HEK293T (cell line): Measurements from ENCODE around the gene ATP13A2.

Source experiments
- CTCF ChIA-PET: fragments of 350-600 bp; formaldehyde crosslinking; extraction: SDS; loops from one replicate; lab custom pipeline; 2021; ENCODE audit warnings: antibody characterized with exemption, inconsistent platforms; lab: Yijun Ruan, JAX
- POLR2A ChIA-PET: fragments of 350-600 bp; formaldehyde crosslinking; extraction: SDS; loops from one replicate; lab custom pipeline; 2020; ENCODE audit warnings: antibody characterized with exemption, inconsistent platforms; lab: Yijun Ruan, JAX
- DNase-seq: peaks from one replicate; pipeline ENCODE4 v3.0.0; 2012; ENCODE audit warnings: mixed read lengths; ENCODE audit errors: extremely low spot score
- ARNT ChIP-seq: fragments of 450-650 bp; IDR thresholded peaks from 2 replicates; pipeline ENCODE4 v1.6.1; 2017; ENCODE audit warnings: mild to moderate bottlenecking
- BHLHE40 ChIP-seq: fragments of 450-650 bp; IDR thresholded peaks from 2 replicates; pipeline ENCODE4 v1.6.1; 2016; ENCODE audit warnings: mild to moderate bottlenecking, moderate library complexity, borderline replicate concordance
- CTBP1 ChIP-seq: fragments of 450-650 bp; IDR thresholded peaks from 2 replicates; pipeline ENCODE4 v1.6.1; 2016; ENCODE audit warnings: borderline replicate concordance
- ELF4 ChIP-seq: fragments of 450-650 bp; IDR thresholded peaks from 2 replicates; pipeline ENCODE4 v1.6.1; 2017; ENCODE audit warnings: antibody characterized with exemption
- FOXA1 ChIP-seq: fragments of 450-650 bp; IDR thresholded peaks from 2 replicates; pipeline ENCODE4 v1.6.1; 2016; ENCODE audit warnings: mild to moderate bottlenecking
- FOXK2 ChIP-seq: fragments of 450-650 bp; IDR thresholded peaks from 2 replicates; pipeline ENCODE4 v1.6.1; 2016; ENCODE audit warnings: mild to moderate bottlenecking
- FOXM1 ChIP-seq: fragments of 450-650 bp; IDR thresholded peaks from 2 replicates; pipeline ENCODE4 v1.6.1; 2017; ENCODE audit warnings: mild to moderate bottlenecking, borderline replicate concordance
- HDGF ChIP-seq: fragments of 450-650 bp; IDR thresholded peaks from 2 replicates; pipeline ENCODE4 v1.6.1; 2017; ENCODE audit warnings: antibody characterized with exemption, borderline replicate concordance
- L3MBTL2 ChIP-seq: fragments of 450-650 bp; conservative IDR thresholded peaks from 2 replicates; pipeline ENCODE4 v1.6.1; 2016; ENCODE audit warnings: mild to moderate bottlenecking
- LEF1 ChIP-seq: fragments of 450-650 bp; IDR thresholded peaks from 2 replicates; pipeline ENCODE4 v1.6.1; 2017; ENCODE audit warnings: mild to moderate bottlenecking, borderline replicate concordance
- NFRKB ChIP-seq: fragments of 450-650 bp; IDR thresholded peaks from 2 replicates; pipeline ENCODE4 v1.6.1; 2016; ENCODE audit warnings: mild to moderate bottlenecking, moderate library complexity
- PKNOX1 ChIP-seq: fragments of 450-650 bp; IDR thresholded peaks from 2 replicates; pipeline ENCODE4 v1.6.1; 2016
- SP1 ChIP-seq: fragments of 450-650 bp; IDR thresholded peaks from 2 replicates; pipeline ENCODE4 v1.6.1; 2017
- SUZ12 ChIP-seq: fragments of 450-650 bp; IDR thresholded peaks from 2 replicates; pipeline ENCODE4 v1.6.1; 2016; ENCODE audit warnings: mild to moderate bottlenecking
- TARDBP ChIP-seq: fragments of 450-650 bp; IDR thresholded peaks from 2 replicates; pipeline ENCODE4 v1.6.1; 2016
- ZNF384 ChIP-seq: fragments of 450-650 bp; IDR thresholded peaks from 2 replicates; pipeline ENCODE4 v1.6.1; 2016

Gene ATP13A2

DNA sequence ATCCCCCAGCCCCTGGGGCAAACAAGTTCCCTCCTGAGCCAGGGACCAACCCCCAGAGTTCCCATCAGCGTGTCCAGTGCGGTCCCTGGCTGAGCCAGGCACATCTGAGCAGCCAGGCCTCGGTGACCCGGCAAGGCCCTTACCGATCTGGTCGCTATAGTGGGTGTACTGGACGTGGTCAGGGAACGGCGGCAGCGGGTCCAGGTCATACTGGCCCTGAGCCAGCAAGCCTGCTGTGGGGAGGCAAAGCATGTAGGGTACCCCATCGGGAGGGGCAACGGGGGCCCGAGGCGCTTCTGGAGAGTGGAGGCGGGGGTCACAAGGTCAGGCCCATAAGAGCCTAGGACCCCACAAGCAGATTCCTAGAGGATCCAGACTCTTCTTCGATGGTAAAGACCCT is 34.8 kb downstream of the ATP13A2 start:
- no peak for DNase-seq
- TF ChIP-seq L3MBTL2 (no peak), FOXA1 (no peak), ELF4 (no peak), ZNF384 (no peak), HDGF (no peak), NFRKB (no peak), FOXM1 (no peak), BHLHE40 (no peak)
- ChIA-PET CTCF (no interaction called here), POLR2A (interaction anchor here (1.0 kb wide), 1 partner anchor 72 kb away, joined by 4 read pairs; no protein-coding TSS in a partner anchor)

GRCh38 chr1:16975838-16976237 is 35.9 kb downstream of the ATP13A2 start:
- CTCF ChIA-PET: no interaction called here
- DNase-seq: no peak
- TF ChIP-seq L3MBTL2: no peak
- POLR2A ChIA-PET: interaction anchor here (1.0 kb wide), 1 partner anchor 71 kb away, joined by 4 read pairs; no protein-coding TSS in a partner anchor

- ChIA-PET CTCF (interaction anchor here (1.0 kb wide), 1 partner anchor 71 kb away, joined by 3 read pairs; no protein-coding TSS in a partner anchor), POLR2A (no interaction called here)
- TF ChIP-seq SP1: no peak
- DNase-seq: no peak
Observed at GRCh38 chr1:16975211-16975610, 36.5 kb downstream of the ATP13A2 start.

- POLR2A ChIA-PET: no interaction called here
- no peak for DNase-seq
- CTCF ChIA-PET: no interaction called here
- TF ChIP-seq TARDBP: no peak
- TF ChIP-seq FOXM1: no peak
- no peak for TF ChIP-seq FOXK2
- TF ChIP-seq HDGF: no peak
- no peak for TF ChIP-seq ELF4
- no peak for TF ChIP-seq ARNT
- TF ChIP-seq ZNF384: no peak
- TF ChIP-seq FOXA1: no peak
- no peak for TF ChIP-seq SP1
- TF ChIP-seq BHLHE40: no peak
- no peak for TF ChIP-seq LEF1
- TF ChIP-seq NFRKB: no peak
- no peak for TF ChIP-seq SUZ12
- TF ChIP-seq PKNOX1: no peak
- no peak for TF ChIP-seq L3MBTL2
- TF ChIP-seq CTBP1: no peak
Observed at GRCh38 chr1:16973215-16973614, 38.5 kb downstream of the ATP13A2 start.

DNA sequence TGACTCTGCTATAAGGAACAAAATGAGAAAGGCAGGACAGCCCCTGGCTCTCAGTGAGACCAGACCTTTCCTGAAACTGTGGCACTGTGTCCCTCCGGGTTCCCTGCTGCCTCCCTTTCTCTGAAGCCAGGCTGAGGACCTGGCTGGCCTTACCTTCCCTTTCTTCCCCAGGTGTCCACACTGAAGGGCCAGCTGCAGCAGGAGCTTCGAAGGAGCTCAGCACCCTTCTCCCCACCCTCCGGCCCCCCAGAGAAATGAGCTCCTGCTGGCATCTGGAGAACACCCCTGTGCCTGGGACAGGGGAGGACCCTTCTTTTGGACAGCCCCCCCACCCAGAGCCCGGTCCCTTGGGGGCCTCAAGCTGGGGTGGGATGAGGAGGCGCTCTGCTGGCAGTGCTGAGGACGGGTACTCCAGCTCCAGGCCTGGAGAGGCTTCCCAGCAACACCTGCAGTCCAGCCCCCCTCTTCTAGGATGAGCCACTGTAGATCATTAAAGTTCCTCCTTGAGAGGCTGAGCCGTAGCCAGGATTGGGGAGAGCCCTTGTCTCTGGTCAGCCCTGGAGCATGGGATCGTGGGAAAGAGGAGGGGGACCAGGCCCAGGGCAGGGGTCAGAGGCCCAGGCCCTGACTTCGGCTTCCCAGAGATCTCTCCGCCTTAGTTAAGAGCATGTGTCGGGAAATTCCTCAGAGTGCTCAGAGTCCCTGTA is 39.4 kb downstream of the ATP13A2 start:
- CTCF ChIA-PET: interaction anchor here (0.7 kb wide), 1 partner anchor 15 kb away, joined by 3 read pairs; no protein-coding TSS in a partner anchor
- TF ChIP-seq CTBP1 (no peak), LEF1 (no peak)
- POLR2A ChIA-PET: interaction anchor here (0.6 kb wide), 1 partner anchor 80 kb away, joined by 3 read pairs; no protein-coding TSS in a partner anchor
- DNase-seq: no peak

DNA sequence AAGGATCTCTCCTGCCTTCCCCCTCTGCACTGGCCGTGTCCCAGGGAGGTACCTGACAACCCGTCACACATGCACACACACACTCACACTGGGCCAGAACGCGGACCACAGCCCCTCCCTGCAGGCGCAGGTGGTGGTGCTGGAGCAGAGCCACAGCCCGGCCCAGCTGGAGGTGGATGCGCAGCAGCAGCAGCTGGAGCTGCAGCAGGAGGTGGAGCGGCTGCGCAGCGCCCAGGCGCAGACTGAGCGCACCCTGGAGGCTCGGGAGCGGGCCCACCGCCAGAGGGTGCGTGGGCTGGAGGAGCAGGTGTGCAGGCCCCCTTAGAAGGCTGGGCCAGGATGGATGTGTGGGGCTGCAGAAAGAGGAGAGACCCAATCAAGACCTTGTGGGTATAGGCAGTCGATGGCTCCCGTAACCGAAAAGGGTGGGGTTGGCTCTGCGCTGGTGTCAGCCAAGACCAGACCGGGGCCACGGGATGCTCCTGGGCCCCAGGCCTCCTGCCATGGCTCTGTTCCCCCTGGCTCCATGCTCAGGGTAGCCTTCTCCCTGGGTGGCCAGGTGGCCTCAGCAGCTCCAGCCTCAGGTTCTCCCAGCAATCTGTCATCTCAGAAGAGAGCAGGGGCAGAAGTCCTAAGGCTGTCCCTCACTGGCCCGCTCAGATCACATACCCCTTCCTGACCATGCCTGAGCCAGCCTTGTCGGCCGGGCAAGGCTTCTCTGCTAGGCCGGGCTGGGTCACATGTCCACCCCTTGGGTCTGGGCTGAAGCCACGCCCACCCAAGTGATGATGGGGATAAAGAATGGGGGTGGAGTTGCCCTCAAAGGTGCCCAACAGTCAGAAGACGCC is 40.2 kb downstream of the ATP13A2 start:
- DNase-seq: no peak
- CTCF ChIA-PET: no interaction called here
- TF ChIP-seq L3MBTL2 (no peak), CTBP1 (no peak), ZNF384 (no peak), BHLHE40 (no peak), ARNT (no peak), ELF4 (no peak), SUZ12 (no peak), TARDBP (no peak), FOXA1 (no peak)
- POLR2A ChIA-PET: no interaction called here

DNA sequence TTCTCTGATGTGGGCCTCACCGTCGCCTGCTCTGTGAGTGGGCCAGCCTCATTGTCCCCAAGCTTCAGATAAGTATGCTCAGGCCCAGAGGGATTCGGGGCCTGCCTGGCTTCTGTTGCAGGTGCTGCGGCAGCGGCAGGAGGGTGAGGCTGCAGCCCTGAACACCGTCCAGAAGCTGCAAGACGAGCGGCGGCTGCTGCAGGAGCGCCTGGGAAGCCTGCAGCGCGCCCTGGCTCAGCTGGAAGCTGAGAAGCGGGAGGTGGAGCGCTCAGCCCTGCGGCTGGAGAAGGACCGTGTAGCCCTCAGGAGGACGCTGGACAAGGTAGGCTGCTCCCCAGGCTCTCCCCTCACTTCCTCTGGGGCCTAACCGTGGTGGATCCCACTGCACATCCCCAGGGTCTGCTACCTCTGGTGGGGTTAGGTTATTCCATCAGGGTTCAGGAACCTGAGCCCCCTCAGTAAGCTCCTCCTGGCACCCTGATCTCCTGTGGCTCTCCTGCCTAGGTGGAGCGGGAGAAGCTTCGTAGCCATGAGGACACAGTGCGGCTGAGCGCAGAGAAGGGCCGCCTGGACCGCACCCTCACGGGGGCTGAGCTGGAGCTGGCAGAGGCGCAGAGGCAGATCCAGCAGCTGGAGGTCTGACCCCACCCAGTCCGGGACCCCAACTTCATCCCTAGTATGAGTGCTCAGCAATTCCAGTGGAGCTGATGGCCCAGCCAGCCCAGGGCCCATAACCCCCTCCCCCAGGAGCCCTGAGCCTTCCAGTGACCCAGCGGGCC is 41.4 kb downstream of the ATP13A2 start:
- TF ChIP-seq FOXK2 (no peak), PKNOX1 (no peak), BHLHE40 (no peak), L3MBTL2 (no peak), CTBP1 (no peak), ELF4 (no peak)
- CTCF ChIA-PET: no interaction called here
- POLR2A ChIA-PET: no interaction called here
- no peak for DNase-seq
